NT2/D1 (cell line): Measurements from ENCODE around the gene KCP.
"Not testable (repeated sequence)": the region's sequence is repeated elsewhere in the genome, so short reads cannot be mapped to it uniquely, and the experiment has no call there.

Experiments
- DNase-seq: peaks from one replicate; pipeline ENCODE4 v3.0.0-alpha.2; 2011; ENCODE audit warnings: low read depth, low spot score
- H3K27me3 ChIP-seq: 2 replicates; pipeline ENCODE4 v1.6.0; 2011; ENCODE audit warnings: mild to moderate bottlenecking; ENCODE audit not compliant: insufficient read length, insufficient read depth
- H3K36me3 ChIP-seq: 2 replicates; pipeline ENCODE4 v1.6.1; 2011; ENCODE audit warnings: mild to moderate bottlenecking, low read length, mixed read lengths; ENCODE audit not compliant: insufficient read depth, insufficient read length
- H3K4me1 ChIP-seq: 2 replicates; pipeline ENCODE4 v1.5.1; 2011; ENCODE audit not compliant: insufficient read depth, insufficient read length
- H3K4me3 ChIP-seq: 2 replicates; pipeline ENCODE4 v1.5.1; 2011; ENCODE audit warnings: low read depth; ENCODE audit not compliant: insufficient read length
- H3K9ac ChIP-seq: 2 replicates; pipeline ENCODE4 v1.6.0; 2011; ENCODE audit warnings: low read depth; ENCODE audit not compliant: insufficient read length
- H3K9me3 ChIP-seq: 2 replicates; pipeline ENCODE4 v1.5.1; 2011; ENCODE audit warnings: mild to moderate bottlenecking, low read length; ENCODE audit not compliant: insufficient read depth
- SUZ12 ChIP-seq: IDR thresholded peaks from 2 replicates; pipeline ENCODE4 v1.6.1; 2011; ENCODE audit not compliant: insufficient read length, insufficient read depth; ENCODE audit errors: extremely low read depth
- YY1 ChIP-seq: IDR thresholded peaks from 2 replicates; pipeline ENCODE4 v1.6.1; 2011; ENCODE audit not compliant: insufficient read length, insufficient read depth
- ZNF274 ChIP-seq: IDR thresholded peaks from 2 replicates; pipeline ENCODE4 v1.6.1; 2011; ENCODE audit warnings: mild to moderate bottlenecking, low read depth, low read length

Gene KCP

GRCh38 chr7:128948312-128948973, 37.9 kb upstream of the KCP start:
- Histone ChIP-seq H3K36me3 (peaks cover 7% of the 10 kb centered on the region), H3K9ac (no peak overlapping the region)
- DNase-seq, result no peak

GRCh38 chr7:128947854-128948253, 37.3 kb upstream of the KCP start:
- Histone ChIP-seq H3K9me3 (no peaks in the 10 kb centered on the region), H3K36me3 (peaks cover 3% of the 10 kb centered on the region), H3K27me3 (no peaks in the 10 kb centered on the region), H3K4me1 (peaks cover 11% of the 10 kb centered on the region), H3K9ac (no peak overlapping the region), H3K4me3 (no peak overlapping the region)
- no peak for DNase-seq
- TF ChIP-seq ZNF274 (no peak), YY1 (no peak), SUZ12 (no peak)

More at GRCh38 chr7:128948312-128948973, 37.9 kb upstream of the KCP start:
- TF ChIP-seq YY1, result no peak
- TF ChIP-seq ZNF274, result no peak
- TF ChIP-seq SUZ12, result no peak
- Histone ChIP-seq H3K4me3 (no peak overlapping the region), H3K4me1 (peaks cover 11% of the 10 kb centered on the region), H3K27me3 (no peaks in the 10 kb centered on the region), H3K9me3 (no peaks in the 10 kb centered on the region)

- no peak for TF ChIP-seq ZNF274
- no peak for TF ChIP-seq SUZ12
- TF ChIP-seq YY1, result no peak
- no peak overlapping the region for H3K9ac ChIP-seq
- peaks cover 11% of the 10 kb centered on the region for H3K4me1 ChIP-seq
- H3K27me3 ChIP-seq, result no peaks in the 10 kb centered on the region
- no peaks in the 10 kb centered on the region for H3K9me3 ChIP-seq
- H3K4me3 ChIP-seq, result no peak overlapping the region
- DNase-seq, result no peak
- peaks cover 3% of the 10 kb centered on the region for H3K36me3 ChIP-seq
Measured at GRCh38 chr7:128946936-128947830, 36.7 kb upstream of the KCP start.

GRCh38 chr7:128945668-128946366, 35.3 kb upstream of the KCP start:
- H3K9me3 ChIP-seq, result no peaks in the 10 kb centered on the region
- no peak overlapping the region for H3K9ac ChIP-seq
- DNase-seq, result no peak
- H3K36me3 ChIP-seq, result no peaks in the 10 kb centered on the region
- TF ChIP-seq SUZ12, result no peak
- no peak for TF ChIP-seq ZNF274
- TF ChIP-seq YY1, result no peak
- no peaks in the 10 kb centered on the region for H3K27me3 ChIP-seq
- no peak overlapping the region for H3K4me3 ChIP-seq
- peaks cover 14% of the 10 kb centered on the region for H3K4me1 ChIP-seq

- DNase-seq, result no peak
- Histone ChIP-seq H3K4me3 (no peak overlapping the region), H3K9me3 (no peaks in the 10 kb centered on the region), H3K36me3 (no peaks in the 10 kb centered on the region), H3K9ac (no peak overlapping the region), H3K4me1 (peaks cover 14% of the 10 kb centered on the region), H3K27me3 (peaks cover 6% of the 10 kb centered on the region)
- TF ChIP-seq ZNF274, result no peak
- no peak for TF ChIP-seq YY1
- TF ChIP-seq SUZ12, result no peak
Measured at GRCh38 chr7:128944487-128945236, 34.2 kb upstream of the KCP start.

DNA sequence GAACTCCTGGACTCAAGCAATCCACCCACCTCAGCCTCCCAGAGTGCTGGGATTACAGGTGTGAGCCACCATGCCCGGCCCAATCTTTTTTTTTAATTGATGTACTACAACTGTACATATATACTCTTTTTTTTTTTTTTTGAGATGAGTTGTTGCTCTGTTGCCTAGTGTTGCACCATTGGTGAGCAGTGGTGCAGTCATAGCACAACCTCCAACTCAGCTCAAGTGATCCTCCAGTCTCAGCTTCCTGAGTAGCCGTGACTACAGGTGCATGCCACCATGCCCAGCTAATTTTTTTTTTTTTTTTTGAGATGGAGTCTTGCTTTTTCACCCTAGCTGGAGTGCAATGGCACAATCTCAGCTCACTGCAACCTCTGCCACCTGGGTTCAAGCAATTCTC, 32.7 kb upstream of the KCP start:
- Histone ChIP-seq H3K27me3 (peaks cover 19% of the 10 kb centered on the region), H3K4me1 (peaks cover 15% of the 10 kb centered on the region)
- not testable (repeated sequence) for H3K9ac ChIP-seq, DNase-seq, H3K9me3 ChIP-seq, H3K4me3 ChIP-seq, H3K36me3 ChIP-seq
